HepG2 (cell line): ENCODE data around the gene FBXW2. TPM values are rescaled to one million over a fixed set of nuclear protein-coding genes. Genes with fewer than 3 reads are reported as not detected.

Source experiments
- ATAC-seq: fragments of 200-7000 bp; cut with Tn5 transposase; 3 replicates; pipeline ENCODE4 v1.9.1; 2020; ENCODE audit warnings: mild to moderate bottlenecking, moderate library complexity
- BruUV-seq: library from RNA; stranded (reverse); fragments of 400-500 nt; replicated peaks from 2 replicates; lab custom pipeline; 2021; lab: Mats Ljungman, UMichigan
- CTCF ChIA-PET: fragments of 300-600 bp; formaldehyde crosslinking; extraction: SDS; loops from one replicate; lab custom pipeline; 2021; ENCODE audit warnings: low total read pairs, inconsistent platforms, low intra/inter-chr PET ratio; lab: Yijun Ruan, JAX
- POLR2A ChIA-PET: fragments of 350-600 bp; sonication (Branson Sonifier 250); formaldehyde crosslinking; loops from one replicate; lab custom pipeline; 2020; ENCODE audit warnings: antibody characterized with exemption, inconsistent platforms; lab: Yijun Ruan, JAX
- DNase-seq: peaks from one replicate; pipeline ENCODE4 v3.0.0-alpha.2; 2015; ENCODE audit warnings: low spot score
- FAIRE-seq: peaks from 3 replicates; lab custom pipeline; 2011; peaks lifted over from hg19 to GRCh38; lab: Jason Lieb, UNC
- H2AFZ ChIP-seq: one replicate; pipeline ENCODE4 v1.6.1; 2011; ENCODE audit warnings: low read length, inconsistent platforms
- H3K27ac ChIP-seq: fragments of 300-600 bp; 3 replicates; pipeline ENCODE4 v1.8.0; 2011; ENCODE audit warnings: mixed run types, mild to moderate bottlenecking, mixed read lengths, low read length, inconsistent platforms; ENCODE audit not compliant: insufficient read depth; ENCODE audit errors: extremely low read length
- H3K27me3 ChIP-seq, 2 experiments: fragments of 200-600 bp in 1 of 2; 2 replicates in 1 of 2; 3 replicates in 1 of 2; pipeline versions ENCODE4 v1.6.0 to v1.8.0; 2011; ENCODE audit warnings: low read length in 2 of 2, mild to moderate bottlenecking in 2 of 2, moderate library complexity in 2 of 2, inconsistent platforms in 1 of 2; ENCODE audit not compliant: insufficient read depth in 2 of 2, control insufficient read depth in 1 of 2
- H3K36me3 ChIP-seq, 2 experiments: fragments of 200-600 bp in 1 of 2; replicated peaks in 1 of 2; 2 replicates in 1 of 2; 3 replicates in 1 of 2; pipeline versions ENCODE4 v1.5.1 to v1.8.0; 2011; ENCODE audit warnings: low read length in 2 of 2, inconsistent platforms in 1 of 2; ENCODE audit not compliant: insufficient read depth in 2 of 2, control insufficient read depth in 1 of 2
- H3K4me1 ChIP-seq: 2 replicates; pipeline ENCODE4 v1.5.1; 2012; ENCODE audit warnings: low read length, inconsistent platforms; ENCODE audit not compliant: insufficient read depth
- H3K4me2 ChIP-seq: 2 replicates; pipeline ENCODE4 v1.6.0; 2011; ENCODE audit warnings: low read depth, low read length, inconsistent platforms
- H3K4me3 ChIP-seq, 3 experiments: fragments of 200-600 bp in 1 of 3; sonication (generic), shearing (Covaris generic) in 1 of 3; replicated peaks in 1 of 3; 2 replicates each; pipeline ENCODE4 v1.5.1; 2011 to 2016; ENCODE audit warnings: low read length in 3 of 3, inconsistent platforms in 2 of 3, low read depth in 2 of 3, mild to moderate bottlenecking in 2 of 3, control low read depth in 1 of 3, mixed read lengths in 1 of 3; ENCODE audit not compliant: insufficient read depth in 1 of 3
- H3K79me2 ChIP-seq: one replicate; pipeline ENCODE4 v1.6.1; 2011; ENCODE audit warnings: low read length, inconsistent platforms; ENCODE audit not compliant: insufficient read depth
- H3K9ac ChIP-seq: 2 replicates; pipeline ENCODE4 v1.6.0; 2011; ENCODE audit warnings: mild to moderate bottlenecking, low read depth, low read length, inconsistent platforms; ENCODE audit not compliant: insufficient read depth
- H3K9me3 ChIP-seq: 2 replicates; pipeline ENCODE4 v1.5.1; 2012; ENCODE audit warnings: mild to moderate bottlenecking, low read length
- H4K20me1 ChIP-seq: 2 replicates; pipeline ENCODE4 v1.6.0; 2011; ENCODE audit warnings: inconsistent platforms, mild to moderate bottlenecking, low read length, moderate library complexity; ENCODE audit not compliant: insufficient read depth
- CREM ChIP-seq, 2 experiments: sonication (generic) in 1 of 2; formaldehyde crosslinking in 1 of 2; IDR thresholded peaks; 2 replicates each; pipeline versions ENCODE4 v1.4.0 to v1.6.1; 2016 to 2020; ENCODE audit warnings: antibody characterized with exemption in 1 of 2, mild to moderate bottlenecking in 1 of 2, missing genetic modification reagents in 1 of 2
- EEA1 ChIP-seq: sonication (generic); formaldehyde crosslinking; IDR thresholded peaks from 2 replicates; pipeline ENCODE4 v1.5.1; 2020; ENCODE audit warnings: mild to moderate bottlenecking, missing genetic modification reagents, borderline replicate concordance
- MAFF ChIP-seq: IDR thresholded peaks from 2 replicates; pipeline ENCODE4 v1.6.1; 2011; ENCODE audit warnings: low read depth, low read length, improper control_type of control experiment
- TRIM24 ChIP-seq: sonication (generic); formaldehyde crosslinking; IDR thresholded peaks from 2 replicates; pipeline ENCODE4 v1.8.0; 2022; ENCODE audit warnings: mild to moderate bottlenecking, missing genetic modification reagents
- ZNF331 ChIP-seq: sonication (generic); formaldehyde crosslinking; IDR thresholded peaks from 2 replicates; pipeline ENCODE4 v1.4.0; 2020; ENCODE audit warnings: missing genetic modification reagents
- ZNF34 ChIP-seq: sonication (generic); formaldehyde crosslinking; IDR thresholded peaks from 2 replicates; pipeline ENCODE4 v1.4.0; 2020; ENCODE audit warnings: mild to moderate bottlenecking, missing genetic modification reagents, borderline replicate concordance
- ZNF44 ChIP-seq: sonication (generic); formaldehyde crosslinking; IDR thresholded peaks from 2 replicates; pipeline ENCODE4 v1.5.1; 2020; ENCODE audit warnings: mild to moderate bottlenecking, missing genetic modification reagents
- ZNF556 ChIP-seq: sonication (generic); formaldehyde crosslinking; IDR thresholded peaks from 2 replicates; pipeline ENCODE4 v1.4.0; 2020; ENCODE audit warnings: mild to moderate bottlenecking, missing genetic modification reagents, borderline replicate concordance
- ZNF572 ChIP-seq: sonication (generic); formaldehyde crosslinking; IDR thresholded peaks from 2 replicates; pipeline ENCODE4 v1.5.1; 2020; ENCODE audit warnings: mild to moderate bottlenecking, missing genetic modification reagents
- ZNF619 ChIP-seq: sonication (generic); formaldehyde crosslinking; IDR thresholded peaks from 2 replicates; pipeline ENCODE4 v1.4.0; 2020; ENCODE audit warnings: mild to moderate bottlenecking, missing genetic modification reagents
- ZNF720 ChIP-seq: sonication (generic); formaldehyde crosslinking; IDR thresholded peaks from 2 replicates; pipeline ENCODE4 v1.4.0; 2020; ENCODE audit warnings: missing genetic modification reagents
- WGBS: methylation state at CpG from one replicate; pipeline ENCODE4 v1.1.6; 2017; ENCODE audit warnings: low lambda C conversion rate; 5-methylcytosine and 5-hydroxymethylcytosine counted together
- in situ Hi-C: cut with HindIII; loops from 2 replicates; pipeline ENCODE4 v1.10.0; 2017; ENCODE audit warnings: low pct_unique_long_range_greater_than_20kb; ENCODE audit not compliant: extremely low pct_ligation_motif_present
- intact Hi-C: fragments of 100-400 bp; cut with micrococcal nuclease; formaldehyde crosslinking; loops from one replicate; pipeline ENCODE4 v1.10.0; 2022; ENCODE audit not compliant: unreplicated experiment
- polyA plus RNA-seq, 8 experiments: library from polyadenylated mRNA; depleted of rRNA in 3 of 8; stranded (reverse) in 7 of 8; unstranded in 1 of 8; fragments of >200 nt; fragmentation: Illumina TruSeq in 4 of 8; extraction: Trizol in 4 of 8; gene quantifications; 2 replicates each; pipeline versions ENCODE4 v1.2.1 to v1.2.3, GENCODE V29; 2011 to 2016; ENCODE audit warnings: low read depth in 4 of 8, missing spikeins in 1 of 8, mixed read lengths in 1 of 8; ENCODE audit not compliant: insufficient read depth in 1 of 8
- total RNA-seq, 5 experiments: library from RNA; depleted of rRNA; stranded (reverse); fragments of >200 nt; fragmentation: Illumina TruSeq; extraction: Trizol; gene quantifications; 2 replicates each; pipeline ENCODE4 v1.2.3, GENCODE V29; 2016; ENCODE audit warnings: low read depth in 1 of 5
- TF ChIP-seq, protein P1 (sequence below): sonication (generic); formaldehyde crosslinking; IDR thresholded peaks from 2 replicates; pipeline ENCODE4 v1.8.1; 2023; ENCODE audit warnings: missing genetic modification reagents, inconsistent platforms, borderline replicate concordance
- TF ChIP-seq, protein P2 (sequence below): sonication (generic); formaldehyde crosslinking; IDR thresholded peaks from 2 replicates; pipeline ENCODE4 v1.5.1; 2020; ENCODE audit warnings: missing genetic modification reagents, mild to moderate bottlenecking, borderline replicate concordance

FBXW2 gene
- total and polyA plus RNA-seq, 2 of the 13 experiments (the other 11 are each of a cell fraction or from before 2014, with no cell fraction given): 35.4 to 43.1 TPM

DNA sequence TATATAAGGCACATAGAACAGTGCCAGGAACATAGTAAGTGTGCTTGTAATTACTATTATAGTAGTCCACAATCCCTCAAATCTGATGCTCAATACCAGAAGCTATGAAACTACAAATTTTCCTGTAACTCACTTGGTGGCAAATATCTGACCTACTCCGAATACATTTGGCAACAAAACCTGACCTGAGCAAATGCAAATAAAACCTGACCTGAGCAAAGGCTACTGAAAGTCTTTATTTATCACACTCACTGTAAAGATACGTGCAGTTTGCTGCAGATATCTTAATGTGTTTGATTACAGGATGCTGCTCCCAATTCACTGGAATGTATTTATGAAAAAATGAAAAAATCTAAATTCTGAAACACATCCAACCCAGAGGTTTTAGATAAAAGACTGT is 86.0 kb downstream of the FBXW2 start:
- Histone ChIP-seq H3K36me3 (no peaks in the 10 kb centered on the region), H3K27ac (no peak overlapping the region), H3K27me3 (no peaks in the 10 kb centered on the region), H2AFZ (no peak overlapping the region), H3K9ac (no peak overlapping the region), H3K4me3 (no peak overlapping the region), H3K4me1 (peaks cover 53% of the 10 kb centered on the region), H3K9me3 (no peaks in the 10 kb centered on the region), H3K4me2 (no peak overlapping the region), H4K20me1 (no peaks in the 10 kb centered on the region), H3K79me2 (peaks cover 22% of the 10 kb centered on the region)
- in situ Hi-C loops (no loop called here), intact Hi-C loops (no loop called here)
- 52% methylated on average over 2 of the region's 2 CpGs for WGBS
- BruUV-seq: no TSS peak
- no peak for DNase-seq
- ChIA-PET CTCF (no interaction called here), POLR2A (no interaction called here)
- no peak for ATAC-seq
- no peak for FAIRE-seq
- TF ChIP-seq ZNF34 (CRISPR knock-in tag) (no peak), ZNF572 (CRISPR knock-in tag) (no peak), ZNF556 (CRISPR knock-in tag) (no peak), MAFF (no peak), ZNF720 (CRISPR knock-in tag) (no peak), TRIM24 (no peak), ZNF44 (CRISPR knock-in tag) (no peak), ZNF331 (CRISPR knock-in tag) (no peak), EEA1 (no peak), ZNF619 (CRISPR knock-in tag) (no peak), CREM (IDR thresholded peaks at IDR 0.05) (no peak), CREM (CRISPR knock-in tag; IDR thresholded peaks at IDR 0.05) (no peak)
- TF ChIP-seq, protein P1, sequence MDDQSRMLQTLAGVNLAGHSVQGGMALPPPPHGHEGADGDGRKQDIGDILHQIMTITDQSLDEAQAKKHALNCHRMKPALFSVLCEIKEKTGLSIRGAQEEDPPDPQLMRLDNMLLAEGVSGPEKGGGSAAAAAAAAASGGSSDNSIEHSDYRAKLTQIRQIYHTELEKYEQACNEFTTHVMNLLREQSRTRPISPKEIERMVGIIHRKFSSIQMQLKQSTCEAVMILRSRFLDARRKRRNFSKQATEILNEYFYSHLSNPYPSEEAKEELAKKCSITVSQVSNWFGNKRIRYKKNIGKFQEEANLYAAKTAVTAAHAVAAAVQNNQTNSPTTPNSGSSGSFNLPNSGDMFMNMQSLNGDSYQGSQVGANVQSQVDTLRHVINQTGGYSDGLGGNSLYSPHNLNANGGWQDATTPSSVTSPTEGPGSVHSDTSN (CRISPR knock-in tag): no peak
- TF ChIP-seq, protein P2, sequence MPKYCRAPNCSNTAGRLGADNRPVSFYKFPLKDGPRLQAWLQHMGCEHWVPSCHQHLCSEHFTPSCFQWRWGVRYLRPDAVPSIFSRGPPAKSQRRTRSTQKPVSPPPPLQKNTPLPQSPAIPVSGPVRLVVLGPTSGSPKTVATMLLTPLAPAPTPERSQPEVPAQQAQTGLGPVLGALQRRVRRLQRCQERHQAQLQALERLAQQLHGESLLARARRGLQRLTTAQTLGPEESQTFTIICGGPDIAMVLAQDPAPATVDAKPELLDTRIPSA: no peak

Other genes with a start within 250 kb of the FBXW2 start
- gene CDK5RAP2, start 213.2 kb downstream of the FBXW2 start, total RNA-seq (2016; rRNA removed; fragmentation: Illumina TruSeq; extraction: Trizol): 42.2 and 65.9 TPM in 2 replicates
- gene CDK5RAP2, start 213.2 kb downstream of the FBXW2 start, polyA plus RNA-seq (2011; rRNA removed): 29.5 and 31.8 TPM in 2 replicates
- 3.1 and 3.3 TPM in 2 replicates for gene MEGF9, start 78.9 kb downstream of the FBXW2 start, total RNA-seq (2016; rRNA removed; fragmentation: Illumina TruSeq; extraction: Trizol)
- 3.3 and 3.6 TPM in 2 replicates for gene MEGF9, start 78.9 kb downstream of the FBXW2 start, polyA plus RNA-seq (2011; rRNA removed)
- gene PSMD5, start 49.5 kb upstream of the FBXW2 start, total RNA-seq (2016; rRNA removed; fragmentation: Illumina TruSeq; extraction: Trizol): 18.1 and 32.6 TPM in 2 replicates
- gene PSMD5, start 49.5 kb upstream of the FBXW2 start, polyA plus RNA-seq (2011; rRNA removed): 10.6 and 12.7 TPM in 2 replicates
- 38.9 and 41.3 TPM in 2 replicates for gene PHF19, start 83.8 kb upstream of the FBXW2 start, total RNA-seq (2016; rRNA removed; fragmentation: Illumina TruSeq; extraction: Trizol)
- 25.5 and 29.7 TPM in 2 replicates for gene PHF19, start 83.8 kb upstream of the FBXW2 start, polyA plus RNA-seq (2011; rRNA removed)
- 0.11 and 0.44 TPM in 2 replicates for gene TRAF1, start 133.4 kb upstream of the FBXW2 start, total RNA-seq (2016; rRNA removed; fragmentation: Illumina TruSeq; extraction: Trizol)
- 1.0 and 1.8 TPM in 2 replicates for gene TRAF1, start 133.4 kb upstream of the FBXW2 start, polyA plus RNA-seq (2011; rRNA removed)